Occipital lobe (tissue), 2 donors: Measurements from ENCODE around the gene EPHA2. TPM values are rescaled to one million over a fixed set of nuclear protein-coding genes. Genes with fewer than 3 reads are reported as not detected.

Experiments used
- DNase-seq: peaks from one replicate; lab custom pipeline; 2025; lab: John Stamatoyannopoulos, UW
- total RNA-seq: library from RNA; depleted of rRNA; stranded (reverse); fragments of >200 nt; gene quantifications from one replicate; pipeline ENCODE4 v1.2.3, GENCODE V29; 2014

The EPHA2 gene
- total RNA-seq, 1 donor from 2014 or later, result 1.1 TPM

DNA sequence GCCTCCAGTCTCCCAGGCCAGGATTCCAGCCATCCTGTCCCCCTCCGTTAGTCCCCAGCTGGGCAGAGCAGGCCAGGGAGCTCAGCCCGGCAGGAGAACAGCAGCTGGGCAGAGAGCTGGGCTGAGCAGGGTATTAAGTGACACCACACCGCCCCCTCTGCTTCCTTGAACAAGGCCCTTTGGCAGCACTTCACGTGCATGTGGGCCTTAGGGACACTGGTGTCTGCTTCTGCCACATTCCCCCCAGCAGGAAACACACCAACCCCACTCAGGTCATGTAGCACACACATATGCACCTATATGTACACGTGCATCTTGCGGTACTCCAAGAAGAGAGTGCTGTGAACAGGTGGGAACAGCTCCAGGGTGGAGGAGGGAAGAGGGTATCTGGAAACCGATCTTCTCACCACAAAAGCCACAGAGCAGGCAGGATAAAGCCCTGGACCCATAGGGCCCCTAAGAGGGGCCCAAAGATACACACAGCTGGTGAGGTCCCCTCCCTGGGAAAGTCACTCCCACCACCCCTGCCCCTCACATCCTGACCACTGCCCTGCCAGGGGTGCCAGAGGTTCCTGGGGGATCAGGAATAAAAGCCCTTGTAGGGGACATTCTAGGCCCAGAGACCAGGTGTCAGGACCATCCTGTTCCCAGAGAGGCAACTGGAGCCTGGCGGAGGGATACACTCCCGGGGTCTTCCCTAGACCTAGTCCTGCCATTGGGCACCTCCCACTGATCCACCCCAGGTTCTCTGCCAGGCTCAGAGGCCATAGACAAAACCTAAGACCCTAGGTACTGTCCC lies 4.5 kb downstream of the EPHA2 start:
- DNase-seq, result no peak

DNA sequence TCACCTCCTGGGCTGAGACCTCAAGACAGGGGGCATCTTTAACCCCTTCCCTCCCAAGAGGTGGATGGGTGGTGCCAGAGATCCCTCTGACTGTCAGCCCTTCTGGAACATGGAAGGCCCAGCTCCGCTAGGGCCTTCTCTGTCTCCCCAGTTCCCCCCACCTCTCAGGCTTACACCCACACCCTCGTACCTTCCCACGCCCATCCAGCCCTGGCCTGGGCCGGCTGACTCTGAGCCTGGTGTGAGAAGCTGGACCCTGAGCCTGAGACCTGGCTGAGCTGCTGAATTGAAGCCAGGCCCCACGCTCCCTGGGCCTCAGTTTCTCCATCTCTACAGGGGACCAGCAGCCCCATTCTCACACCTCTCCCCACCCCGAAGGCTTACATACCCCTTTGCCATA lies 5.4 kb downstream of the EPHA2 start:
- no peak for DNase-seq

DNA sequence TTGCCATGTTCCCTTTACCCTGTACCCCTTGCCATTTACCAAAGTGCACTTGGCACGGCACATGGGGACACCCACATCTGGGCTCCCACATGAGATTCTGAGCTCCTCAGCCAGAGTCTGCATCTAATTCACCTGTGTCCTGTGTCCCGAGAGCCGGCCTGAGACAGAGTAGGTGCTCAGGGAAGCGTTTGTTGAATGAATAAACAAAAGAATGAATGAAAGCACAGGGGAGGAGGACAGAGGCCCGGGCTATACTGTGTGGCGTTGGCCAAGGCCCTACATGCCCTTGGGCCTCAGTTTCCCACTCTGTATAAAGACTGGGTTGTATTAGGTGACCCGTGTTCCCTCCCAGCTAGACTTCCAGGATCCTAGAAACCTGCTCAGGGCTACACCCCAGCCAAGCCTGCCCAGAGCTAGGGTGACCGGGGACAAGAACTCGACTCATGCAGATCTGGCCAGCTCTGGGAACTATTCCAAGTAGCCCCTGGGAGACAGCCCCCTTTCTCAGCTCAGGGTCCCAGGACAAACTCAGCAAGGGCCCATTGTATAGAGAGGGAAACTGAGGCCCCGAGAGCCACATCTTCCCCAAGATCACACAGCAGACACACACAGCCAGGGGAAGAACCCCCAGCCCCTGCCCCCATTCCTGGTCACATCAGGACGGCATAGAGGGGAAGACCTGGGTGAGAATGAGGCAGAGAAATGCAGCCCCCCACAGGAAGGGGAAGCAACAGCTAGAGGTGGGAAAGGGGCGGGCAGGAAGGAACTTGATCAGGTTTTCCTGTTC lies 6.0 kb downstream of the EPHA2 start:
- DNase-seq, result no peak

DNA sequence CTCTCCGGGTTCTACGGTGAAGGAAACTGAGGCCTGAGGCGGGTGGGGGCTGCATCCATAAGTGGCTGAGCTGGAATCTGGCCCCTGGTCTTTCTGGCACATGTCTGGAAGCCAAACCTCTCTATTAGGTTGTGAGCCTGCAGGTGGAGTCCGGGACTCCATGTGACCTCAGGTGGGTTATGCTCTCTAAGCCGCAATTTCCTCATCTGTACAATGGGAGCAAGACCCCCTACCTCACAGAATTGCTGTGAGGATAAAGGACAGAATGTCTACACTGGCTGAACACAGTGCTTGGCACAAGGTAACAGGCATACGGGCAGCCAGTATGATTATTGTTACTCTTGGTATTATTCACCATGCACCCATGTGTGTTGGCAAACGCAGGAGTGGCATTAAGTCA lies 6.7 kb downstream of the EPHA2 start:
- no peak for DNase-seq

DNA sequence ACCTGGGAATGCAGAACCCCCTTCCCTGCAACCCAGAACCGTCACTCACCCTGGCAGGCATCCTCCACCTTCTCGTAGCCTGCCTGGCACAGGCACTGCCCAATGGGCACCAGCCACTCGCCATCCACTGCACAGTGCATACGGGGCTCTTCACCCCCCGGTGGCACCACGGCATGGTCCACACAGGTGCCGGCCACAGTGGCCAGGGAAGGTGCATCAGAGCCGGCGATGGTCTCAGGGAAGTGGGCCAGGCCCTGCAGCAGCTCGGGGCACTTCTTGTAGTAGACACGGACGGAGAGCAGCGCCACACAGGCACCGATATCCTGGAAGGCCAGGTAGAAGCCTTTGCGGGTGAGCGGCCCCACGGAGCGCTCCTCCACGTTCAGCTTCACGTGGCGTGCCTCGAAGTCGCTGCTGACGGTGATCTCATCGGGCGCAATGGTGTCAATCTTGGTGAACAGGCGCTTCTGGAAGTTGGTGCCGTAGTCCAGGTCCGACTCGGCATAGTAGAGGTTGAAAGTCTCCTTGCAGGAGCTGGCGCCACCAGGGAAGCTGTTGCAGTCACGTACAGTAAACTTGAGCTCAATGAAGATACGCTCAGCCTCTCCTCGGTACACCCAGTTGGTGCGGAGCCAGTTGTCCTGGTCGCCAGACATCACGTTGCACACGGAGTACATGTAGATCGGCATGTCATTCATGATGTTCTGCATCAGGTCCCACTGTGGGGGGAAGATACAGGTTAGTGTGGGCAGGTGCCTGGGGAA lies 7.4 kb downstream of the EPHA2 start:
- no peak for DNase-seq

DNA sequence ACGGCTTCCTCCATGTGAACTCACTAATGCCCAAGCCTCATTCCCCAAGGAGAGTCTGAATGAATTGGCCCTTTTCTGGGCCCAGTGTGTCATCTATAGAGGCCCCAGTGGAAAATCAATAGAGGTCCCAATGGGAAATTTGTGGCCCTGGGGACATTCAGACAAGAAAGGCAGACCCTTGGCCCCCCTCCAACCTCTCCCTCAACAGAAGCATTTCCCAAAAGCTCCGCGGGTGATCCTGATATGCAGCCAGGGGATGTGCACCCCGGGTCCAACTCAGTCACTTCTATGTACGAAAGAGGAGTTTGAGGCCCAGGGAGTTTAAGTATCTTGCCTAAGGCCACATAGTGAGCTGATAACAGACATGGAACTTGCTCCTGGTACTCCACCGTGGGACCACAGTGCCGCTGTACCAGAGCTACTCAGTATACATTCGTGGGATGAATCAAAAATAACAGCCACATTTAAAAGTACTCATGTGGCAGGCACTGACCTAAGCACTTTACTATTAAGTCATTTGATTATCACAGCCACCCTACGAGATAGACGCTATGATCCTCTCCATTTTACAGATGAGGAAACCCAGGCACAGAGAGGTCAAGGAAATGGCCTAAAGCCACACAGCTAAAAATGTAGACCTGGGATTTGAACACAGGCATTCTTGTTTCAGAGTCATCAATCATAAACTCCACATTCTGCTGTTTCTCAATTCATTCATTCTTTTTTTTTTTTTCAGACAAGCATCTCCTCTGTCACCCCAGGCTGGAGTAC lies 8.5 kb downstream of the EPHA2 start:
- no peak for DNase-seq

DNA sequence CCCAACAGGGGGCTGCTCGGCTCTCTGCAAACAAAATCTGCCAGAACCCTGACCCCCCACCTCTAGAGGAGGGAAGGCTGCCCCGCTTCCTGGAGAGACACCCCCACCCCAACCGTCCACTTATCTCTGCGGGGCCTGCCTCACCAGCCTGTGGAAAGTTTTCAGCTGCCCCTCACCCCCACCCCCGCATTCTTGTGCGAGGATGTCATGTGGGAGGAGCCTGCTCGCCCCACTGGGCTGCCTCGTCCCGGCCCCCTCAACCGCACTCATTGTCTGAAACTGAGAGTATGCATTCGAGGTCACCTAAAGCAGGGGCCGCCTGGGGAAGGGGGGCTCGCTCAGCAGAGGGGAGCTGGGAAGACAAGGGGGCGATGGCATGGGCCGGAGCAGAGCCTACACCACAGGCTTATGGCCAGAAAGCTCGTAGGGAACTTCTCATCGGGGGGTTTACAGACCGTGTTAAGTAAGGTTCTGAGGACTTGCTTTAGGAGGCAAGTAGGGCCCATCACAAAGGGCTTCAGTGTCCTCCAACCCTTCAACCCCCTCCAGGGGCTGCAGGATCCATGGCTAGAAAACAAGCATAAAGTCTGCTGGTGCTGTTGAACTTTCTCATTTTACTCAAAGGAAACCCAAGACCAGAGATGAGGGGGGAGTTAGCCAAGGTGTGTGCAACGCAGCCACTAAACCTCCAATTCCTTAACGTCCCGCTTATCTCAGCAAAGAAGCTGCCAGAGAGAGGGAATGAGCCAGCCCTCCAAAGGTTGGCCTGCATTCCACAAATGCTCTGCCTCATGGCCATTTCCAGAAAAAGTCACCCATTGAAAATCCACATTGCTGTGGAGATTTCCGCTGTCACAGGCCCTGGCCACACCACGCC lies 9.4 kb downstream of the EPHA2 start:
- no peak for DNase-seq

DNA sequence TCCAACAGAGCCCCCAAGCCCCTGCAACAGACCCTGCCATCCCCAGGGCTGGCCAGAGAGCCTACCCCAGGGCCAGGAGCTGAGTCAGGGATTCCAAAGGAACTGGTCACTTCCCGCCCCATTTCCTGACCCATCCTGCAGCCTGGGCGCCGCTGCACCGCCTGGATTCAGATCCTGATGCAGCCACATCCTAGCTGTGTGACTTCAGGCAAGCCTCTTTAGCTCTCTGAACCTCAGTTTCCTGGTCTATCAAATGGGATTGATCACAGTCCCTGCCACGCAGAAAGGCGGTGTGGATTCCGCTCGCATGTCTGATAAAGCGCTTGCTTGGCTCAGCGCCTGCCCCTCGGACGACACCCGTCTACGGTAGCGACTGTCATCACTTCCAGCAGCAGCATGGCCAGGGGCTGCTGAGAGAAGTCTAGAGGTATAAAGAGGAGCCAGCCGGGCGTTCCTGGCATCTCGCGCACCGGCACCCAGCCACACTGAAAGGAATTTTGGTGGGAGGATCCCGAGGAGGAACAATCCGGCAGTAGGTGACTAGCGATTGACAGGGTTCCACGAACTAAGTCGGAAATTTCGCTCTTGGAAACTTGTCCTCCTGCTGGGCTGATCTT lies 10.1 kb downstream of the EPHA2 start:
- DNase-seq, result no peak

DNA sequence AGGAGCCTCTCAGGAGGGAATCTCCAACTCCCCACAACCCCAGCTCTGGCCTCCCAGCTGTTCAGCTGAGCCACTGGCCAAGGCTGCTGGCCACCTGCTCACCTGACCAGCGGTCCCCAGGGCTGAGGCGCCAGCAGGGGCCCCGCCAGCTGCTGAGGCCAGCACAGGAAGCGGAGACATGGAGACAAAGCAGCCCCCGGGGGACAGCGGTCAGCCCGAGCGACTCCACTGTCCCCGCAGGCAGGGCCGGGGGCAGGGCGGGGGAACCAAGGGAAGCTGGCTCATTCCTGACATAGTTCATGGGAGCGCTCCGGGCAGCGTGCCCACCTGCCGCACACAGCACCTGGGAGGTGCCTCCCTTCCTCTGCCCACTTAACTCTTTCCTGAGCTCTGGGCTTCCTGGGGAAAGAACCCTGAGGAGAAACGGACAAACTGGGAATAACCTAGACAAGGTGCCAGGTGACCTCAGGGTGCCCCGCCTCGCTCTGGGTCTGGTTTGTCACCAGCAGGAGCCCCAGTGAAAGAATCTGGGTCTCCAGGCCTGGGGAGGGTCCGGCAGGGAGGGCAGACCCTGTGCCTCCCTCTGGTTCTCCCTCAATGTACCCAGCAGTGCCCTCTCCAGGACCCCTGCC lies 10.7 kb downstream of the EPHA2 start:
- DNase-seq, result no peak

DNA sequence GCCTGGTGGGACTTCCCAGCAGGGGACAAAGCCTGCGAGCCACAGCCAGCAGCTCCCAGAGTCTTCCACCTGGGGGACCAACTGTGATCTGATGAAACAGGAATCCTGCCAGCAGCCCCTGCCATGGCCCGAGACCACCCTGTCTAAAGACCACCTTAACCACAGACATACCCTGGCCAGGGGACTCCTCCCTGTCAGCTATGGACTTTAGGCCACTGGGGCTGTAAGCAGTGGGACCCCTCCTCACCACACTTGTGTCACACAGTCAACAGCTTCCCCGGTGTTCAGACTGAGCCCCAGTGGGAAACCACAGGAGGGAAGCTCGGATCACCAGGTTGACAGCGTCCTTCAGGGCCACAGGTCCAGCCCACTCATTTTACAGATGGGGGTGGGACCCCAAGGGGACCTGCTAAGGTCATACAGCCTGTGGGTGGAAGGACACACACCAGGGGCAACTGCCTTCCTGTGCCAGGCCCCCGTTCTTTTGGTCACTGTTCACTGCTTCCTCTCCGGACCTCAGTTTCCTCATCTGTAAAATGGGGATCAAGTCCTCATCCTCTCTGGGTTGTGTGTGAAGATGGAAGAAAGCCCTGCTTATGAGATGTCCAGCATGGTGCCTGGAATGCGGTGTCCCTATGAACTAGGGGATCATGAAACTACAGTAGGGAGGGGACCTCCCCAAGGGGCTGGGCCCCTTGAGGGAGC lies 11.4 kb downstream of the EPHA2 start:
- DNase-seq, result no peak

DNA sequence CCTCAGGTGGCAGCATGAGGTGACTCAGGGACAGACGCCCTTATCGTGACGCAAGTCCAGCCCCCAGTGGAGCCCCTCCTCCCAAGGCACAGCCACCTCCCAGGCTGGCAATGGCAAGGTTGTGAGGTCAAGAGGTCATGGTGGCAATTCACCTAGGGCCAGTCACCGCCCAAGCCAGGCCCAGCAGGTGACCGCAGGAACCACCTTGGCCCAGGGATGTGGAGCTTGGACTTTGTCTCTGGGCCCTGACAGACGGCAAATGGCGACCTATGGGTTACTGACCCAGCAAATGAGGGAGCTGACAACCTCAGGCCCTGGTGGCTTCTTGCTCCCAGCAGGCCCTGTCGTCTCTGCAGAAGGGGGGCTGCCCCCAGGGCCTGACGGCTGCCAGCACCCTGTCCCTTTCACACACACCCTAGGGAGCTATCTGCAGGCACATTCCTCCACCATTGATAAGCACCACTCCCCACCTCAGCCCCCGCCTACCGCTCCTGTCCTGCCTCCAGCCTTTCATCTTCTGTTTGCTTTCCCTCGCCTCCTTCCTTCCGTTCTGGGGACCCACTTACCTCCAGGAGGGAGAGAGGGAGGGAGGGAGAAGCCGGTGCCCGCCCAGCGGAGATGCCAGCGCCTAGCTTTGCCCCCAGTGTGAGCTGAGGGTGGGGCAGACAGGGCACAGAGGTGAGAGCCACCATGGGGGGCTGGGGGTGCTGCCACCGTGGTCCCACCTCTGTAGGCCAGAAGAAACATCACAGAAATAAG lies 12.1 kb downstream of the EPHA2 start:
- no peak for DNase-seq

DNA sequence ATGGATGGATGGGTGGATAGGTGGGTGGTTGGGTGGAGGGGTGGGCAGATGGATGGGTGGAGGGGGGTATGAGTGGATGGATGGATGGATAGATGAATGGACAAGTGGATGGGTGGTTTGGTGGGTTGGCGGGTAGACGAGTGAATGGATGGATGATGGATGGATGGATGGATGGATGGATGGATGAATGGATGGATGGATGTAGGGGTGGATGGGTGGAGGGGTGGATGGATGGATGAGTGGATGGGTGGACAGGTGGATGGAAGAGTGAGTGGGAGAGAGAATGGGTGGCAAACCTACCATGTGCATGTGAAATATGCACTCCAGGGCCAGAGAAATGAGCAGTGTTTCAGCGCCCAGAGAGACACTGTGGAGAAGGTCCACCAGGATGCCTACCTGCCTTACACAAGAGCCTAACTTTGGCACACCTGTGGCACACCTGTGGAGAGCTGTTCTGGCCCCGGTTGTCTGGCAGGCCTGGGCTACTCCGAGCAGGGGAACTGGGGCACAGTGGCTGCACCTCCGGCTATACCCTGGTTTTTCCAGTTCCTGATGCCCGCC lies 12.8 kb downstream of the EPHA2 start:
- DNase-seq, result no peak

DNA sequence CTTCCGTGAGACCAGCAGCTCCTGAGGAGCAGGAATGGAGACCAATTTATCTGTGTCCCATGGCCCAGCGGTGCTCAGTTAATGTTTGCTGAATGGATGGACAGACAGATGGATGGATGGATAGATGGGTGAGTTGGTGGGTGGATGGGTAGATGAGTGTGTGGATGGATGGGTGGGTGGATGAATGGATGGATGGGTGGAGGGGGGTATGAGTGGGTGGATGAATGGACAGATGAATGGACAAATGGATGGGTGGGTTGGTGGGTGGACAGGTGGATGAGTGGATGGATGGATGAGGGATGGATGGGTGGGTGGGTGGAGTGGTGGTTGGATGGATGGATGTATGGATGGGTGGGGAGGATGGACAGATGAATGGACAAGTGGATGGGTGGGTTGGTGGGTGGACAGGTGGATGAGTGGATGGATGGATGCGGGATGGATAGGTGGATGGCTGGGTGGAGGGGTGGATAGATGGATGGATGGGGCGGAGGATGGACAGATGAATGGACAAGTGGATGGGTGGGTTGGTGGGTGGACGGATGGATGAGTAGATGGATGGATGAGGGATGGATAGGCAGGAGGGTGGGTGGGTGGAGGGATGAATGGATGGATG lies 13.4 kb downstream of the EPHA2 start:
- DNase-seq, result no peak

DNA sequence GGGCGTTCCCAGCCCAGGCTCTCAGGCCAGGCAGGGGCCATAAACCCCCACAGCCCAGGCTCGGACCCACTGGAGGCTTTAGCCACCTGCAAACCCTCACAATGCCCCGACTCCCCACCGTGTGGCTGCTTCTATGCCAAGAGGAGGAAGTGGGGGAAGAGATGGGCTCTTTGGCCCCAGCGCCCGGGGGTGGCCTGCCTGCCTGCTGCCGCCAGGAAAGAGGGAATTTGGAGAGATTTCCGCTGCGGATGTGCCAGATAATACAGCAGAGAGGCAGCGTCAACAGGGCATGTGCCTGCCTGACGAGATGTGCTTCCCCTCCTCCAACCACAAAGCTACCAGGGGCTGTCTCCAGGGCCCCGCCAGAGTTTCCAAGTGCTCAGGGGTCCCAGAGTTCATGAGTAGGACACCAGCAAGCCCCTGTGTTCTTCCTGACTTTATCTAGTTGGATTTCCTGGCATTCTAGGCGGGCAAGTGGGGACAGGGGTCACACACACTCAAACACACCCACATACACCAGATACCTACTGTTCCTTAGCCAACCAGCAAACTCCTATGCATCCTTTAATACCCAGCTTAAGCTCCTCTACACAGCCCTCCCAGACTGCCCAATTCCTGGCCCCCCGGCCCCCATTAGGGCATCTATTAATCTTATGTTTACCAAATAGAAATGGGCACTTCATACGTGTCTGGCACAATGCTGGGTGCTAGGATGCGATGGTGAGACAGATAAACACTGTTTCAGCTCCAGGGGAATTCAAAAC lies 14.1 kb downstream of the EPHA2 start:
- no peak for DNase-seq

DNA sequence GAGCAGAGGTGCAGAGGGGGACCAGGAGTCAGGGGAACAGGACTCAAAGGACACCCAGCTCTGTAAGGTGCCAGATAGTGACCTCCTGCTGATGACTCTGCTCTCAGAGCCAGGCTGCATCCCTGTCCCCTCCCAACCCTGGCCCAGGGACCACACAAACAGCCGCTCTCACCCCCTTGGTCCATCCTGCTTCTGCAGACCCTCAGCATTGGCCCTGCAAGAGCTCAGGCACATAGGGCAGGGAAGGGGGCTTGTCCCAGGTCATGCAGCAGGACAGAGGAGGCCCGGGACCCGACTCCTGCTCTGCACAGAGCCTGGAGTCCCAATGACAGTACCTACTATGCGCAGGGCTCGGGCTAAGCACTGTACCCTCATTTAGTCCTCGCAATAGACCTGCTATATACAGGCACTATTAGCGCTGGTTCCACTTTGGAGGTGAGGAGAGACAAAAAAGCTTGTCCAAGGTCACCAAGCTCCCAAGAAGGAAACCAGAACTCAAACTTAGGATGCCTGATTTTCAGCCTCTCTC lies 15.7 kb downstream of the EPHA2 start:
- DNase-seq, result no peak

DNA sequence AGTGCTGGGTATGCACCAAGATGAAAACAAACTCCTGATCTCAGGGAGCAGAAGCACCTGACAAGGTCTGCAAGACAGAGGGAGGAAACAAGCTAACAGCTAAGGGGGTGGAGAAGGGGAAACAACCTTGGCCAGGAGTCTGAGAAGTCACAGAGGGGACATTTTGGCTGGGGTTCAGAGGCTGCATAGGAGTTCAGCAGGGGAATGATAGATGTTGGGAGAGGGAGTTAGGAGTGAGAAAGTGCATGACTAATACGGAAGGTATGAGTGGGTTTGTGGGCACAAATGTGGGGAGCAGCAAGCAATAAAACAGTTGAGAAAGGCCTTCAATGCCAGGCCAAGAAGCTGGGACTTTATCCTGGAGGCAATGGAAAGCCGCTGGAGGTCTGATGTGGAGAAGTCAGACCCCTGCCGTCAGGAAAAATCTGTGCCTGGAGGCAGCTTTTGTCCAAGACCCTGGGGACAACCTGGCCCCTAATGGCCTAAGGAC lies 16.4 kb downstream of the EPHA2 start:
- DNase-seq, result no peak
